Measurements from ENCODE around the gene IGSF3. TPM values are rescaled to one million over a fixed set of nuclear protein-coding genes. Genes with fewer than 3 reads are reported as not detected.
A peak's percentile ranks its signal among the peaks of the same experiment; 100 is the strongest.
"Not testable (repeated sequence)": the region's sequence is repeated elsewhere in the genome, so short reads cannot be mapped to it uniquely, and the experiment has no call there.

The IGSF3 gene
- total RNA-seq, 2 donors from 2014 or later = 2.1 to 10.0 TPM

- Mint-ChIP-seq H3K27me3 (peaks cover 13% of the 10 kb centered on the region), H3K9me3 (no peaks in the 10 kb centered on the region), H3K4me3 (no peak overlapping the region), H3K27ac (no peak overlapping the region), H3K4me1 (no peaks in the 10 kb centered on the region), H3K36me3 (ENCODE audit: low read depth) (no peaks in the 10 kb centered on the region)
- no peak for ATAC-seq (replicated peaks)
Observed at GRCh38 chr1:116661633-116662032, 5.9 kb downstream of the IGSF3 start.

GRCh38 chr1:116658645-116659044, 8.9 kb downstream of the IGSF3 start:
- not testable (repeated sequence) for H3K27me3 Mint-ChIP-seq; ATAC-seq (replicated peaks); H3K27ac Mint-ChIP-seq; H3K4me1 Mint-ChIP-seq; H3K36me3 Mint-ChIP-seq (ENCODE audit: low read depth); H3K4me3 Mint-ChIP-seq; H3K9me3 Mint-ChIP-seq

GRCh38 chr1:116657836-116658235, 9.7 kb downstream of the IGSF3 start:
- not testable (repeated sequence) for H3K36me3 Mint-ChIP-seq (ENCODE audit: low read depth); H3K27ac Mint-ChIP-seq; H3K4me3 Mint-ChIP-seq; H3K4me1 Mint-ChIP-seq; H3K9me3 Mint-ChIP-seq; ATAC-seq (replicated peaks); H3K27me3 Mint-ChIP-seq

GRCh38 chr1:116654351-116654750, 13.2 kb downstream of the IGSF3 start:
- Mint-ChIP-seq H3K4me3 (no peak overlapping the region), H3K36me3 (ENCODE audit: low read depth) (no peaks in the 10 kb centered on the region), H3K4me1 (no peaks in the 10 kb centered on the region), H3K27ac (no peak overlapping the region), H3K9me3 (no peaks in the 10 kb centered on the region), H3K27me3 (peaks cover 10% of the 10 kb centered on the region)
- ATAC-seq (replicated peaks) = no peak

- not testable (repeated sequence) for H3K9me3 Mint-ChIP-seq; H3K4me1 Mint-ChIP-seq; ATAC-seq (replicated peaks); H3K4me3 Mint-ChIP-seq; H3K27ac Mint-ChIP-seq; H3K36me3 Mint-ChIP-seq (ENCODE audit: low read depth)
- H3K27me3 Mint-ChIP-seq = peaks cover 12% of the 10 kb centered on the region
Observed at GRCh38 chr1:116652598-116652997, 14.9 kb downstream of the IGSF3 start.

- H3K36me3 Mint-ChIP-seq (ENCODE audit: low read depth); H3K4me1 Mint-ChIP-seq; H3K27ac Mint-ChIP-seq; H3K9me3 Mint-ChIP-seq; ATAC-seq (replicated peaks); H3K4me3 Mint-ChIP-seq: not testable (repeated sequence)
- H3K27me3 Mint-ChIP-seq = peaks cover 12% of the 10 kb centered on the region
Observed at GRCh38 chr1:116650781-116651180, 16.8 kb downstream of the IGSF3 start.

- H3K4me1 Mint-ChIP-seq, H3K9me3 Mint-ChIP-seq, H3K27ac Mint-ChIP-seq: not testable (repeated sequence)
Observed at GRCh38 chr1:116649041-116649440, 18.5 kb downstream of the IGSF3 start.

GRCh38 chr1:116648325-116648724, 19.2 kb downstream of the IGSF3 start:
- not testable (repeated sequence) for H3K36me3 Mint-ChIP-seq (ENCODE audit: low read depth); H3K9me3 Mint-ChIP-seq; H3K4me1 Mint-ChIP-seq; ATAC-seq (replicated peaks); H3K4me3 Mint-ChIP-seq; H3K27ac Mint-ChIP-seq
- H3K27me3 Mint-ChIP-seq = peaks cover 16% of the 10 kb centered on the region

More at GRCh38 chr1:116649041-116649440, 18.5 kb downstream of the IGSF3 start:
- H3K36me3 Mint-ChIP-seq (ENCODE audit: low read depth); H3K4me3 Mint-ChIP-seq; ATAC-seq (replicated peaks): not testable (repeated sequence)
- H3K27me3 Mint-ChIP-seq = peaks cover 12% of the 10 kb centered on the region

GRCh38 chr1:116647186-116647585, 20.3 kb downstream of the IGSF3 start:
- H3K9me3 Mint-ChIP-seq; H3K4me1 Mint-ChIP-seq; ATAC-seq (replicated peaks); H3K36me3 Mint-ChIP-seq (ENCODE audit: low read depth); H3K27ac Mint-ChIP-seq; H3K4me3 Mint-ChIP-seq: not testable (repeated sequence)
- H3K27me3 Mint-ChIP-seq = peaks cover 14% of the 10 kb centered on the region

- Mint-ChIP-seq H3K27me3 (peaks cover 14% of the 10 kb centered on the region), H3K4me3 (peak overlapping the region; percentile 7), H3K27ac (peak overlapping the region; percentile 7)
- not testable (repeated sequence) for ATAC-seq (replicated peaks); H3K4me1 Mint-ChIP-seq; H3K36me3 Mint-ChIP-seq (ENCODE audit: low read depth); H3K9me3 Mint-ChIP-seq
Observed at GRCh38 chr1:116646673-116647170, 20.8 kb downstream of the IGSF3 start.

GRCh38 chr1:116645802-116646672, 21.5 kb downstream of the IGSF3 start:
- not testable (repeated sequence) for H3K9me3 Mint-ChIP-seq; H3K4me1 Mint-ChIP-seq; ATAC-seq (replicated peaks); H3K36me3 Mint-ChIP-seq (ENCODE audit: low read depth)
- H3K4me3 Mint-ChIP-seq = peak overlapping the region; percentile 7
- H3K27me3 Mint-ChIP-seq = peaks cover 14% of the 10 kb centered on the region
- H3K27ac Mint-ChIP-seq = peak overlapping the region; percentile 7

- not testable (repeated sequence) for H3K4me3 Mint-ChIP-seq; H3K27ac Mint-ChIP-seq; H3K9me3 Mint-ChIP-seq; H3K36me3 Mint-ChIP-seq (ENCODE audit: low read depth); ATAC-seq (replicated peaks); H3K4me1 Mint-ChIP-seq
- peaks cover 13% of the 10 kb centered on the region for H3K27me3 Mint-ChIP-seq
Observed at GRCh38 chr1:116644993-116645392, 22.5 kb downstream of the IGSF3 start.

- not testable (repeated sequence) for H3K36me3 Mint-ChIP-seq (ENCODE audit: low read depth); H3K4me1 Mint-ChIP-seq; H3K27ac Mint-ChIP-seq; ATAC-seq (replicated peaks); H3K27me3 Mint-ChIP-seq; H3K9me3 Mint-ChIP-seq; H3K4me3 Mint-ChIP-seq
Observed at GRCh38 chr1:116644096-116644495, 23.4 kb downstream of the IGSF3 start.

- H3K36me3 Mint-ChIP-seq (ENCODE audit: low read depth) = not testable (repeated sequence)
Observed at GRCh38 chr1:116643281-116643751, 24.2 kb downstream of the IGSF3 start.

More at GRCh38 chr1:116643281-116643751, 24.2 kb downstream of the IGSF3 start:
- not testable (repeated sequence) for H3K9me3 Mint-ChIP-seq; H3K4me3 Mint-ChIP-seq; H3K27me3 Mint-ChIP-seq; ATAC-seq (replicated peaks); H3K4me1 Mint-ChIP-seq; H3K27ac Mint-ChIP-seq
